NOMO-1 (cell line): Measurements from ENCODE around the gene SLCO1C1.
A peak's percentile ranks its signal among the peaks of the same experiment; 100 is the strongest.
"Not testable (repeated sequence)": the region's sequence is repeated elsewhere in the genome, so short reads cannot be mapped to it uniquely, and the experiment has no call there.

Experiments
- DNase-seq, 2 experiments: peaks; one replicate each; lab custom pipeline; 2025; ENCODE audit not compliant: unreplicated experiment in 2 of 2; lab: John Stamatoyannopoulos, UW

Gene SLCO1C1

GRCh38 chr12:20695232-20695631 lies at the start of gene SLCO1C1:
Gene SLCO1C1, plus strand, starts transcription at chr12:20695332. Its CDS starts 4,245 bp downstream, at chr12:20699577.
- DNase-seq, result no peak

GRCh38 chr12:20646239-20646827 lies 48.8 kb upstream of the SLCO1C1 start:
- DNase-seq, result peak; percentile 27 to 31

- no peak for DNase-seq
Observed at GRCh38 chr12:20653871-20654270, 41.3 kb upstream of the SLCO1C1 start.

- DNase-seq, result no peak
Observed at GRCh38 chr12:20656600-20656999, 38.5 kb upstream of the SLCO1C1 start.

- no peak for DNase-seq
Observed at GRCh38 chr12:20657496-20657895, 37.6 kb upstream of the SLCO1C1 start.

- no peak for DNase-seq
Observed at GRCh38 chr12:20681334-20681733, 13.8 kb upstream of the SLCO1C1 start.

- no peak for DNase-seq
Observed at GRCh38 chr12:20696181-20696905, 1.2 kb downstream of the SLCO1C1 start.

GRCh38 chr12:20701106-20701505 lies 6.0 kb downstream of the SLCO1C1 start:
- no peak for DNase-seq

- no peak for DNase-seq
Observed at GRCh38 chr12:20704860-20705259, 9.7 kb downstream of the SLCO1C1 start.

- no peak for DNase-seq
Observed at GRCh38 chr12:20711846-20712245, 16.7 kb downstream of the SLCO1C1 start.

- no peak for DNase-seq
Observed at GRCh38 chr12:20716037-20716436, 20.9 kb downstream of the SLCO1C1 start.

- DNase-seq, result no peak
Observed at GRCh38 chr12:20716985-20717384, 21.9 kb downstream of the SLCO1C1 start.

GRCh38 chr12:20718294-20718693 lies 23.2 kb downstream of the SLCO1C1 start:
- DNase-seq, result no peak

GRCh38 chr12:20722142-20722541 lies 27.0 kb downstream of the SLCO1C1 start:
- no peak for DNase-seq

GRCh38 chr12:20731274-20731673 lies 36.1 kb downstream of the SLCO1C1 start:
- DNase-seq, result no peak

GRCh38 chr12:20740972-20741371 lies 45.8 kb downstream of the SLCO1C1 start:
- DNase-seq, result no peak

GRCh38 chr12:20748198-20748597 lies 53.1 kb downstream of the SLCO1C1 start:
- DNase-seq, result no peak

GRCh38 chr12:20751046-20751445 lies 55.9 kb downstream of the SLCO1C1 start:
- DNase-seq, result no peak

GRCh38 chr12:20777420-20777819 lies 82.3 kb downstream of the SLCO1C1 start:
- DNase-seq, result no peak

GRCh38 chr12:20778969-20779368 lies 83.8 kb downstream of the SLCO1C1 start:
- no peak for DNase-seq

- not testable (repeated sequence) for DNase-seq
Observed at GRCh38 chr12:20779971-20780370, 84.8 kb downstream of the SLCO1C1 start.

- DNase-seq, result not testable (repeated sequence)
Observed at GRCh38 chr12:20783796-20784357, 88.7 kb downstream of the SLCO1C1 start.
